ENCODE results near the gene C1orf232. TPM values are rescaled to one million over a fixed set of nuclear protein-coding genes. Genes with fewer than 3 reads are reported as not detected.

Gene C1orf232
- total and polyA plus RNA-seq, 8 donors = not detected

DNA sequence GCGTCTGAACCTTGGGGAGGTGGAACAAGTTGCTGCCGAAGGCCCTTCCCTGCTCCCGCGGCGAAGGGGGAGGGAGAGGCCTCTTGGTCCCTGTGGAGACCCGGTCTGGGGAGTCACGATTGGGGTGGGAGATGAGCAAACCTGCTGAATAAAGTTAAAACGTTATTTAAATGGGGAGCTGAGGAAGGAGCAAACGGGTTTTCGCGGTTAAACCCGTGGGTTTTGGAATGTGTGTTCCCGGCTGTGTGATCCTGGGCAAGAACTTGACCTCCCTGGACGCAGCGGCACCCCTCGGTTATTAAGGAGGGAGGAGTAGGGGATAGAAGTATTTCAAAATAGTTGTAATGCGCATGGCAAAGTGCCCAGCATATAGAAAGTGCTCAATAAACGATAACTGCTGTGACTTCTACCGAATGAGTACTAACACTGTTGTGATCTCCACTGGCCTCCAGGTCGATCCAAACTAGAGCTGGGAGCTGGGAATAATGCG, 6.5 kb downstream of the C1orf232 start:
- intact Hi-C loops (cut with DNase I) = no loop called here
- 31 to 34% methylated on average over 21 of the region's 21 CpGs for WGBS, 2 donors
- peak overlapping the region in 1 of 4 donors; percentile 27 for H3K27ac ChIP-seq
- peak in 1 of 6 donors; percentile 57 for DNase-seq
- no peaks in the 10 kb centered on the region for H3K27me3 ChIP-seq
- peaks cover 0 to 3% (median 0%) of the 10 kb centered on the region in 3 donors for H3K4me1 ChIP-seq
- H3K36me3 ChIP-seq = no peaks in the 10 kb centered on the region
- TF ChIP-seq, protein P1, sequence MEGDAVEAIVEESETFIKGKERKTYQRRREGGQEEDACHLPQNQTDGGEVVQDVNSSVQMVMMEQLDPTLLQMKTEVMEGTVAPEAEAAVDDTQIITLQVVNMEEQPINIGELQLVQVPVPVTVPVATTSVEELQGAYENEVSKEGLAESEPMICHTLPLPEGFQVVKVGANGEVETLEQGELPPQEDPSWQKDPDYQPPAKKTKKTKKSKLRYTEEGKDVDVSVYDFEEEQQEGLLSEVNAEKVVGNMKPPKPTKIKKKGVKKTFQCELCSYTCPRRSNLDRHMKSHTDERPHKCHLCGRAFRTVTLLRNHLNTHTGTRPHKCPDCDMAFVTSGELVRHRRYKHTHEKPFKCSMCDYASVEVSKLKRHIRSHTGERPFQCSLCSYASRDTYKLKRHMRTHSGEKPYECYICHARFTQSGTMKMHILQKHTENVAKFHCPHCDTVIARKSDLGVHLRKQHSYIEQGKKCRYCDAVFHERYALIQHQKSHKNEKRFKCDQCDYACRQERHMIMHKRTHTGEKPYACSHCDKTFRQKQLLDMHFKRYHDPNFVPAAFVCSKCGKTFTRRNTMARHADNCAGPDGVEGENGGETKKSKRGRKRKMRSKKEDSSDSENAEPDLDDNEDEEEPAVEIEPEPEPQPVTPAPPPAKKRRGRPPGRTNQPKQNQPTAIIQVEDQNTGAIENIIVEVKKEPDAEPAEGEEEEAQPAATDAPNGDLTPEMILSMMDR (IDR thresholded peaks at IDR 0.05) = no peak
- peak in 1 of 4 donors; percentile 7 for ATAC-seq
- no peak for FAIRE-seq
- H3K9me3 ChIP-seq = no peaks in the 10 kb centered on the region
- peak overlapping the region; percentile 23 to 64 (median 44) for H3K4me3 ChIP-seq

DNA sequence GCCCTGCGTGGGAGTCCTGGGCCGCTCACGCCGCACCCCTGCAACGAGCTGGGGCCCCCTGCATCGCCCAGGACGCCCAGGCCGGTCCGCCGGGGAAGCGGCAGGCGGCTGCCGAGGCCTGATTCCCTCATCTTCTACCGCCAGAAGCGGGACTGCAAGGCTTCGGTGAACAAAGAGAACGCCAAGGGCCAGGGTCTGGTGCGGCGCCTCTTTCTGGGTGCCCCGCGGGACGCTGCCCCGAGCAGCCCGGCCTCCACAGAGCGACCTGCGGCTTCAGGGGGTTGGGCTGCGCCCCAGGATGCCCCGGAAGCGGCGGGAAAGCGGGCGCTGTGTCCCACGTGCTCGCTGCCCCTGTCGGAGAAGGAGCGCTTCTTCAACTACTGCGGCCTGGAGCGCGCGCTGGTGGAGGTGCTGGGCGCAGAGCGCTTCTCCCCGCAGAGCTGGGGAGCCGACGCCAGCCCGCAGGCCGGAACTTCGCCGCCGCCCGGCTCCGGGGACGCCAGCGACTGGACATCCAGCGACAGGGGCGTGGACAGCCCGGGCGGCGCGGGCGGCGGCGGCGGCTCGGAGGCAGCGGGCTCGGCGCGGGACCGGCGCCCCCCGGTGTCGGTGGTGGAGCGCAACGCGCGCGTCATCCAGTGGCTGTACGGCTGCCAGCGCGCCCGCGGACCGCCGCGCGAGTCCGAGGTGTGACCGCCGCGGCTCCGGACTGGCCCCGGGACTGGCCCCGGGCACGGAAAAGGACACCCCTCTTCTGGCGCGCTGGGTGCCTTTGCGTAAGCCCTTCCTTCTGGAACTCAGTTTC, 7.1 kb downstream of the C1orf232 start:
- no peaks in the 10 kb centered on the region for H3K27me3 ChIP-seq
- peak overlapping the region; percentile 28 to 64 (median 44) for H3K4me3 ChIP-seq
- H3K27ac ChIP-seq = peak overlapping the region in 1 of 4 donors; percentile 27
- DNase-seq (peak; percentile 54 to 87 (median 71)), FAIRE-seq (no peak), ATAC-seq (peak; percentile 64 to 80 (median 76))
- intact Hi-C loops (cut with DNase I) = no loop called here
- no peaks in the 10 kb centered on the region for H3K9me3 ChIP-seq
- TF ChIP-seq, protein P1 (IDR thresholded peaks at IDR 0.05) = no peak
- peaks cover 0 to 3% (median 0%) of the 10 kb centered on the region in 3 donors for H3K4me1 ChIP-seq
- H3K36me3 ChIP-seq = no peaks in the 10 kb centered on the region
- 1 to 2% methylated on average over 73 to 98 of the region's 98 CpGs for WGBS, 2 donors

DNA sequence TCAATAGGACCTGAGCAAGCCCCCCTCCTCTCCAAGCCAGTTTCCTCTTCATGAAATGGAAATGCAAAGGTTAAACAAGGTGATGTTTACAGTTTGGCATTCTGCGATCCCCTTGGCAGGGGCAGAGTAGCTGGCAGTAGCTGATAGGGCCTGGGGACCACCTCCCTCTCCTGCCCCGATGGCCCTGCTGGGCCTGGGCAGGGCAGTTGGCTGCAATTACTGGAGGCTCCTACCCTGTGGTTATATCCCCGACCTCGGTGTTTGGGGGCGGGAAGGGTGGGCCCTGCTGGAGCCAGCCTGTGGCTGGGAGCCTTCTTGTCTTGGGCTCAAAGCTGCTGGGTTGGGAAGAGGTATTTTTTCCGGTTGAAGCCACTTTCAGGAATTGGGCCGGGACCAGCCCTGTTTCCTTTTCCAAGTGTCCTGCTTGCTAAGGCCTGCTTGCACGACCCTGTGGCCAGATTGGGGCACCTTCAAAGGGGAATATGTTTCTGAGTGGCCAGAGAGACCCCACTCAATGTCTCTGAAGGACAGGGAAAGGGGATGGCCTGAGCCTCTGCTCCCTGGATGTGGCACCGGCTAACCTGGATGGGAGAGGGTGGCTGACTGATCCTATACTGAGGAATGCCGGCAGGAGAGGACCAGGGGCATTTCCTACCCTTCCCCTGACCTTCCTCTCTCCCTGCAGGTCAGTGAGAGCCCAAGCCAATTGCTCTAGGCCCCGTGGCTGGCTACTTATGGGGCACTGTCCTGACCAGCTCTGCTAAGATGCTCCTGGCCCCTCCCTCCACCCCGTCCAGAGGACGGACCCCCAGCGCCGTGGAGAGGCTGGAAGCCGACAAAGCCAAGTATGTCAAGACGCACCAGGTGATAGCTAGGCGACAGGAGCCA, 8.0 kb downstream of the C1orf232 start:
- no peak overlapping the region for H3K27ac ChIP-seq

DNA sequence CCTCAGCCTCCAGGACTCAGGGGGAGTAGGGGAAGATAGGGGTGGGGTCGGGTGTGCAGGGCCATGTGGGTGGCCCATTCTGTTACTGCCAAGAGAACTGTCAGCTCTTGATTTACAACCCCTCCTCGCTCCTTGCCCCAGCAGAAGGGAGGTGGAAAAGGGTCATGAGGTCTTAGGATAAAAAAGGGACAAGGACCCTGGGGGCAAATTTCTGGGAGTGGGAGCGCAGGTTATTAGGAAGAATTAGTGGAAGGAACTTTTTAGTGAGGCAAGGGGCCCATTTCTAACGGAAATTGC, 9.1 kb downstream of the C1orf232 start:
- H3K9me3 ChIP-seq = no peaks in the 10 kb centered on the region
- H3K4me1 ChIP-seq = peaks cover 0 to 3% (median 0%) of the 10 kb centered on the region in 3 donors
- no peak overlapping the region for H3K27ac ChIP-seq
- H3K36me3 ChIP-seq = no peaks in the 10 kb centered on the region
- ATAC-seq (no peak), DNase-seq (no peak), FAIRE-seq (no peak)
- TF ChIP-seq, protein P1 (IDR thresholded peaks at IDR 0.05) = no peak
- WGBS, 2 donors = 73 to 76% methylated on average over 4 of the region's 4 CpGs
- intact Hi-C loops (cut with DNase I) = no loop called here
- H3K4me3 ChIP-seq = peak overlapping the region in 1 of 4 donors; percentile 19
- H3K27me3 ChIP-seq = no peaks in the 10 kb centered on the region

More for the DNA sequence above, 8.0 kb downstream of the C1orf232 start:
- 48 to 53% methylated on average over 18 of the region's 18 CpGs for WGBS, 2 donors
- TF ChIP-seq, protein P1 (IDR thresholded peaks at IDR 0.05) = no peak
- H3K27me3 ChIP-seq = no peaks in the 10 kb centered on the region
- no peaks in the 10 kb centered on the region for H3K9me3 ChIP-seq
- no peaks in the 10 kb centered on the region for H3K36me3 ChIP-seq
- FAIRE-seq (no peak), DNase-seq (peak in 3 of 6 donors; percentile 22 to 41 (median 37)), ATAC-seq (no peak)
- H3K4me3 ChIP-seq = peak overlapping the region; percentile 28 to 64 (median 44)
- H3K4me1 ChIP-seq = peaks cover 0 to 3% (median 0%) of the 10 kb centered on the region in 3 donors
- intact Hi-C loops (cut with DNase I) = no loop called here

Data from pancreas (tissue), 10 donors.